ENCODE data around the gene DSCAML1.

DNA sequence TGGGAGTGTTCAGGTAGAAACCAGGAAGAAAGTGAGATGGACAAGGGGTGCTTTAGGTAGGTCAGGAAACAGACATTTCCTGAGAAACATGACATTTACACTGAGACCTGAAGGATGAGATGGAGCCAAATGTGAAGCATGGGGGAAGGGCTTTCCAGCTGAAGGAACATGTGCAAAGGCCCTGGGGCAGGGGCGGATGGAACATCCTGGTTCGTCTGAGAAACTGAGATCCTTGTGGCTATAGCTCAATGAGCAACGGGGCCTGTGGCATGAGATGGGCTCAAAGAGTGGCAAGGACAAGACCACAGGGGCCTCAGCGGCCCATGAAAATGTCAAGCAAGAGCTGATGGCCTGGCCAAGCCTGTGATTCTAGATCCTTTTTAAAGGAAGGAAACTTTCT, 127.4 kb downstream of the DSCAML1 start:
- TF ChIP-seq, protein P1, sequence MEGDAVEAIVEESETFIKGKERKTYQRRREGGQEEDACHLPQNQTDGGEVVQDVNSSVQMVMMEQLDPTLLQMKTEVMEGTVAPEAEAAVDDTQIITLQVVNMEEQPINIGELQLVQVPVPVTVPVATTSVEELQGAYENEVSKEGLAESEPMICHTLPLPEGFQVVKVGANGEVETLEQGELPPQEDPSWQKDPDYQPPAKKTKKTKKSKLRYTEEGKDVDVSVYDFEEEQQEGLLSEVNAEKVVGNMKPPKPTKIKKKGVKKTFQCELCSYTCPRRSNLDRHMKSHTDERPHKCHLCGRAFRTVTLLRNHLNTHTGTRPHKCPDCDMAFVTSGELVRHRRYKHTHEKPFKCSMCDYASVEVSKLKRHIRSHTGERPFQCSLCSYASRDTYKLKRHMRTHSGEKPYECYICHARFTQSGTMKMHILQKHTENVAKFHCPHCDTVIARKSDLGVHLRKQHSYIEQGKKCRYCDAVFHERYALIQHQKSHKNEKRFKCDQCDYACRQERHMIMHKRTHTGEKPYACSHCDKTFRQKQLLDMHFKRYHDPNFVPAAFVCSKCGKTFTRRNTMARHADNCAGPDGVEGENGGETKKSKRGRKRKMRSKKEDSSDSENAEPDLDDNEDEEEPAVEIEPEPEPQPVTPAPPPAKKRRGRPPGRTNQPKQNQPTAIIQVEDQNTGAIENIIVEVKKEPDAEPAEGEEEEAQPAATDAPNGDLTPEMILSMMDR (IDR thresholded peaks at IDR 0.05): no peak
- TF ChIP-seq POLR2AphosphoS5 (IDR thresholded peaks at IDR 0.05): no peak
- no peak for TF ChIP-seq POLR2A (IDR thresholded peaks at IDR 0.05)
- no peak for TF ChIP-seq EP300 (IDR thresholded peaks at IDR 0.05)

Measured in upper lobe of left lung (tissue), 4 donors.